Testis (tissue), 2 donors: Measurements from ENCODE around the gene ABCB9.

Source experiments
- CTCF ChIP-seq, 3 experiments: fragments of 450-650 bp in 2 of 3; fragments of 200-600 bp in 1 of 3; sonication (generic) in 1 of 3; IDR thresholded peaks; one replicate each; pipeline ENCODE4 v1.5.1; 2016 to 2019; ENCODE audit warnings: antibody characterized with exemption in 3 of 3, mild to moderate bottlenecking in 2 of 3, moderate library complexity in 1 of 3
- POLR2A ChIP-seq: fragments of 450-650 bp; IDR thresholded peaks from one replicate; pipeline ENCODE4 v1.6.1; 2017; ENCODE audit warnings: antibody characterized with exemption, mild to moderate bottlenecking, moderate library complexity

- no peak for TF ChIP-seq POLR2A
- no peak for TF ChIP-seq CTCF (IDR thresholded peaks at IDR 0.05)
Observed at GRCh38 chr12:122982477-122982815, 16.2 kb upstream of the ABCB9 start.
